Suprapubic skin (tissue), 4 donors: ENCODE results near the gene SLC6A6. TPM values are rescaled to one million over a fixed set of nuclear protein-coding genes. Genes with fewer than 3 reads are reported as not detected.

Experiments used
- DNase-seq, 2 donors: peaks; one replicate each; pipeline ENCODE4 v3.0.0-alpha.2; 2019; ENCODE audit warnings: low spot score in 2 of 2
- H3K27ac ChIP-seq: fragments of 200-600 bp; sonication (generic); one replicate; pipeline ENCODE4 v1.5.1; 2019
- H3K27me3 ChIP-seq: fragments of 200-600 bp; sonication (generic); one replicate; pipeline ENCODE4 v1.5.1; 2019
- H3K36me3 ChIP-seq: fragments of 200-600 bp; sonication (generic); one replicate; pipeline ENCODE4 v1.5.1; 2019
- H3K4me1 ChIP-seq: fragments of 200-600 bp; sonication (generic); one replicate; pipeline ENCODE4 v1.5.1; 2019
- H3K4me3 ChIP-seq: fragments of 200-600 bp; sonication (generic); one replicate; pipeline ENCODE4 v1.5.1; 2019; ENCODE audit warnings: mild to moderate bottlenecking
- H3K9me3 ChIP-seq: fragments of 200-600 bp; sonication (generic); one replicate; pipeline ENCODE4 v1.5.1; 2019
- EP300 ChIP-seq: sonication (generic); formaldehyde crosslinking; IDR thresholded peaks from one replicate; pipeline ENCODE4 v1.6.1; 2017; ENCODE audit warnings: antibody characterized with exemption
- POLR2A ChIP-seq, 2 donors: fragments of 450-650 bp; IDR thresholded peaks; one replicate each; pipeline ENCODE4 v1.6.1; 2017; ENCODE audit warnings: antibody characterized with exemption in 2 of 2, mild to moderate bottlenecking in 2 of 2, moderate library complexity in 2 of 2
- POLR2AphosphoS5 ChIP-seq, 3 donors: sonication (generic); formaldehyde crosslinking; IDR thresholded peaks; one replicate each; pipeline ENCODE4 v1.6.1; 2017; ENCODE audit warnings: antibody characterized with exemption in 3 of 3
- WGBS: methylation state at CpG from one replicate; pipeline ENCODE4 v1.1.5; 2018; 5-methylcytosine and 5-hydroxymethylcytosine counted together
- total RNA-seq, 4 donors: library from RNA; depleted of rRNA; stranded (reverse); fragments of >200 nt; gene quantifications; one replicate each; pipeline ENCODE4 v1.1.0, GENCODE V29; 2016
- TF ChIP-seq, protein P1 (sequence below), 2 donors: fragments of 200-600 bp in 1 of 2; fragments of 450-650 bp in 1 of 2; sonication (generic) in 1 of 2; IDR thresholded peaks; one replicate each; pipeline ENCODE4 v1.5.1; 2016 to 2019; ENCODE audit warnings: antibody characterized with exemption in 2 of 2, mild to moderate bottlenecking in 1 of 2, moderate library complexity in 1 of 2

The SLC6A6 gene
- total RNA-seq, 4 donors from 2014 or later: 85.4 to 149 (median 102) TPM

DNA sequence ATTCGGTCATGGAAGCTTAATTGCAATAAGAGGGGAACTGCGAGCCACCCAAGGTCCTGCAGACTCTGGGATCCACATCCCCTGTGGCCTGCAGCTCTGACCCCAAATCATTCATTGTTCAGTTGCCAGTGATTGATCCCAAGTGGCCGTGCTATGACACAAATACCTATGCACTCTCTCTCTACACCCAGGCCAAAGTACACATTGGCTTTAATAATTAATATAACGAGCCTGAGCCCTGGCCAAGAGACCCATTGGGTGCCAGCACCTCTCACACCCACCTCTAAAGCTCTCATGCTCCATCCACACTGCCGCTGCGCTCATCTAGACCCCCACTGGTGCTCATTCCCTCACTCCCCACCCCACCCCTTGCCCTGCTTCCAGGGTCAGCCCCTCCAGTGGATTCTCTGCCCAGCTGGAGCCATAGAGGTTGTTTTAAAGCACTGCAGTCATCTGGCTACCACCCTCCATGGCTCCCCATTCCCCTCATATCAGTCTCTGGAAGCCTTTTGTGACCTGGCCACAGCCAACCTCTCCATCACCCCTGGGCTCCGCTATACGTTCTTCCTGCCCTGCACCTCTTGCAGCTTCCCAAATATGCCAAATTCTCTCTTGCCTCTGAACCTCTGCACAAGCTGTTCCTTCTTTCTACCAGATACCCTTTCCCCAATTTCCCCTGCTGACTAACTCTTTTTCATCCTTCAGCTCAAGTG, 37.7 kb upstream of the SLC6A6 start:
- WGBS: 91% methylated on average over 8 of the region's 8 CpGs
- H3K27me3 ChIP-seq: peaks cover 7% of the 10 kb centered on the region
- DNase-seq: no peak
- H3K36me3 ChIP-seq: no peaks in the 10 kb centered on the region
- no peaks in the 10 kb centered on the region for H3K9me3 ChIP-seq
- peaks cover 16% of the 10 kb centered on the region for H3K4me1 ChIP-seq
- no peak overlapping the region for H3K27ac ChIP-seq
- TF ChIP-seq POLR2AphosphoS5 (IDR thresholded peaks at IDR 0.05): no peak
- no peak overlapping the region for H3K4me3 ChIP-seq

DNA sequence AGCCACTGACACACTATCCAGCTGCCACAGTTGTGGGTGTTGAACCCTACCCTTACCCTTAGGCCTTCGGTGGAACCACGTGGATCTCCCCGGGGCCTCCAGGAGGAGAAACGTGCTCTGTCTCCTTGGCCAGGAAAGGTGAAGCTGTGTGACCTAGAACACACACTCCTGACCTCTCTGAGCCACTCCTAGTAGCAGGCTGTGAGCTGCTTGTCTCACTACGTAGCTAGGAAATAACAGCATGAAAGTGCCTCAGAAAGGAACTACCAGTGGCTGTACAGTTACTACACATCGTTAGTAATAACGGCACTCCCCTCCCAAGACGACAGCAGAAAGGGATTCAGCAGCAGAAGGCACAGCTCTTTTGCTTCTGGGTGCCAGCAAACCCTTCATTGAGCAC, 36.2 kb upstream of the SLC6A6 start:
- no peak for TF ChIP-seq POLR2AphosphoS5 (IDR thresholded peaks at IDR 0.05)
- no peak for TF ChIP-seq EP300
- no peak for TF ChIP-seq POLR2A (IDR thresholded peaks at IDR 0.05)
- TF ChIP-seq, protein P1, sequence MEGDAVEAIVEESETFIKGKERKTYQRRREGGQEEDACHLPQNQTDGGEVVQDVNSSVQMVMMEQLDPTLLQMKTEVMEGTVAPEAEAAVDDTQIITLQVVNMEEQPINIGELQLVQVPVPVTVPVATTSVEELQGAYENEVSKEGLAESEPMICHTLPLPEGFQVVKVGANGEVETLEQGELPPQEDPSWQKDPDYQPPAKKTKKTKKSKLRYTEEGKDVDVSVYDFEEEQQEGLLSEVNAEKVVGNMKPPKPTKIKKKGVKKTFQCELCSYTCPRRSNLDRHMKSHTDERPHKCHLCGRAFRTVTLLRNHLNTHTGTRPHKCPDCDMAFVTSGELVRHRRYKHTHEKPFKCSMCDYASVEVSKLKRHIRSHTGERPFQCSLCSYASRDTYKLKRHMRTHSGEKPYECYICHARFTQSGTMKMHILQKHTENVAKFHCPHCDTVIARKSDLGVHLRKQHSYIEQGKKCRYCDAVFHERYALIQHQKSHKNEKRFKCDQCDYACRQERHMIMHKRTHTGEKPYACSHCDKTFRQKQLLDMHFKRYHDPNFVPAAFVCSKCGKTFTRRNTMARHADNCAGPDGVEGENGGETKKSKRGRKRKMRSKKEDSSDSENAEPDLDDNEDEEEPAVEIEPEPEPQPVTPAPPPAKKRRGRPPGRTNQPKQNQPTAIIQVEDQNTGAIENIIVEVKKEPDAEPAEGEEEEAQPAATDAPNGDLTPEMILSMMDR (IDR thresholded peaks at IDR 0.05): no peak
- no peak for DNase-seq
- peaks cover 4% of the 10 kb centered on the region for H3K27me3 ChIP-seq
- H3K4me3 ChIP-seq: no peak overlapping the region
- H3K4me1 ChIP-seq: peaks cover 31% of the 10 kb centered on the region
- WGBS: 18% methylated on average over 7 of the region's 8 CpGs
- H3K9me3 ChIP-seq: no peaks in the 10 kb centered on the region
- H3K27ac ChIP-seq: no peak overlapping the region
- no peaks in the 10 kb centered on the region for H3K36me3 ChIP-seq

DNA sequence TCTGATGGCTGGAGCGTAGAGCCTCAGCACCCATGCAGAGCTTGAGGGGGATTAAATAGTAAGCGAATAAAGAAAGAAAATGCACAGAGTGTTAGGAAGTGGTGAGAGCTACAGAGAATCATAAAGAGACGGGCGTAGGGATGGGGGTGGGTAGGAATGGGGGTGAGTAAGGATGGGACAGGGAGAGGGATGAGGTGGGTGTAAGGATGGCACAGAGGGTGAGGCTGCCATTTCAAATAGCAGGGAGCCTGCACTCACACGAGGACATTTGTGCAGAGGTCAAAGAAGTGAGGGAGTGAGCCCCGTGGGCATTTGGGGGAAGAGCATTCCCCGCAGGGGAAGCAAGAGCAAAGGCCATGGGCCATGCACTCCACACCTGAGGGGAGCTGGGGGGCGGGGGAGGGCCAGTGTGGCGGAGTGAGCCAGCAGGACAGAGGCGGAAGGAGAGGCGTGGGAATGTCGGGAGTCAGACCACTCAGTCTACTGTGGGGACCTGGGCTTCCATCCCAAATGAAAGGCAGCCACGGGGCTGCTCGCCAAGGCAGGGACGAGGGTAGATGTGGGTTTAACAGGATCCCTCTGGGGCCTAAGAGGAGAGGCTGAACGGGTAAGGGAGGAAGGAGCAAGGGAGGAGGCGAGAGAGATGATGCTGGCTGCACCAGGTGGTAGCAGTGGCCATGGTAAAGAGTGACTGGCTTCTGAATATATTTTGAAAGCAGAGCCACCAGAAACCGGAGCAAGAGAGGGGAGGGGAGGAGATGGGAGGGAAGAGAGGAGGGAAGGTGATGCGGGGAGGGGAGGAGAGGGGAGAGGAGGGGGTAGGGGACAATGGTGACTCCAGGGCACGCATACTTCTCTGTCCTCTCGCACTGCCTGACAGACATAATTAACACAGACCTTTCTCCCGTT, 35.2 kb upstream of the SLC6A6 start:
- no peak for DNase-seq
- H3K4me1 ChIP-seq: peaks cover 40% of the 10 kb centered on the region
- no peaks in the 10 kb centered on the region for H3K36me3 ChIP-seq
- H3K27me3 ChIP-seq: peaks cover 4% of the 10 kb centered on the region
- 57% methylated on average over 22 of the region's 22 CpGs for WGBS
- no peak overlapping the region for H3K27ac ChIP-seq
- TF ChIP-seq POLR2A (IDR thresholded peaks at IDR 0.05) (no peak), EP300 (no peak), POLR2AphosphoS5 (IDR thresholded peaks at IDR 0.05) (no peak)
- TF ChIP-seq, protein P1 (IDR thresholded peaks at IDR 0.05): no peak
- H3K4me3 ChIP-seq: no peak overlapping the region
- no peaks in the 10 kb centered on the region for H3K9me3 ChIP-seq

DNA sequence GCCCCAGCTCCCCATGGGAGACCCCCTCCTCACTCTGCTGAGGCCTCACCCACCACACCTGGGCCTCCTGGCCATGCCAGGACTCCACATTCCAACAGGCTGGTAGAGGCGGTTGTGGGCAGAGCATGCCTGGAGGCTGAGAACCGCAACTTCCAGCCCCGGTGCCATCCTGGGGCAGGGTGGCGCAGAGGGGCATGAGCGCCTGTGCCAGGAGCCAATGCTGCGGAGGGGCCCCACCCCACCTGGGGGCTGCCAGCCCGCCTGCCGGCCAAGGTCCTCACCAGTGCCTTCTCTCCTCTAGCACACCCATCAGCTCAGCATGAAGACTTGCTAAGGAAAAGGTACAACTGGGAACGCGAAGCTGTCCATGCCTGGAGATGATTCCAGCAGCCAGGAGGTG, 34.3 kb upstream of the SLC6A6 start:
- no peaks in the 10 kb centered on the region for H3K36me3 ChIP-seq
- no peaks in the 10 kb centered on the region for H3K9me3 ChIP-seq
- no peak for DNase-seq
- TF ChIP-seq POLR2AphosphoS5 (IDR thresholded peaks at IDR 0.05) (no peak), POLR2A (IDR thresholded peaks at IDR 0.05) (no peak), EP300 (no peak)
- TF ChIP-seq, protein P1 (IDR thresholded peaks at IDR 0.05): no peak
- no peak overlapping the region for H3K4me3 ChIP-seq
- peaks cover 4% of the 10 kb centered on the region for H3K27me3 ChIP-seq
- no peak overlapping the region for H3K27ac ChIP-seq
- 60% methylated on average over 2 of the region's 10 CpGs for WGBS
- H3K4me1 ChIP-seq: peaks cover 49% of the 10 kb centered on the region

DNA sequence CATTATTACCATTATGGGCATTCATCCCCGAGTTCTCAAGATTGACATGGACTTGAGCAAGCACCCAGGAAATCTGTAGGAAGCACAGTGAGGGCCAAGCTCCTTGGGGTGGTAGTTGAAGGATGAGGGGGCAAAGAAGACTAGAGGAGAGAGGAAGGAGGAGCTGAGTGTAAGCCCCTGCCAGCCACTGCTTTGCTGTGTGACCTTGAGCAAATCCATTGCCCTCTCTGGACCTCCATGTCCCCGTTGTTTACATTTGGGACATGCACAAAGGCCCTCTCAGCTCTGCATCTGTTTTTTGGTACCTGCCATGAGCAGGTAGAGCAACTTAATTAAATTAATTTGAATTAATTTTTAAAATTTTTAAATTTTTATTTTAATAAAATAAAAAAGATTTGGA, 33.5 kb upstream of the SLC6A6 start:
- H3K4me1 ChIP-seq: peaks cover 56% of the 10 kb centered on the region
- H3K36me3 ChIP-seq: no peaks in the 10 kb centered on the region
- no peak overlapping the region for H3K4me3 ChIP-seq
- no peaks in the 10 kb centered on the region for H3K9me3 ChIP-seq
- no peak for DNase-seq
- peaks cover 4% of the 10 kb centered on the region for H3K27me3 ChIP-seq
- TF ChIP-seq EP300: no peak
- no peak for TF ChIP-seq POLR2A (IDR thresholded peaks at IDR 0.05)
- TF ChIP-seq, protein P1 (IDR thresholded peaks at IDR 0.05): no peak
- no peak for TF ChIP-seq POLR2AphosphoS5 (IDR thresholded peaks at IDR 0.05)
- WGBS: 75% methylated on average over 2 of the region's 2 CpGs
- H3K27ac ChIP-seq: no peak overlapping the region
